ENCODE measurements around the gene MCM7. TPM values are rescaled to one million over a fixed set of nuclear protein-coding genes. Genes with fewer than 3 reads are reported as not detected.

MCM7 gene
- total and polyA plus RNA-seq, 10 of the 15 experiments (the other 5 are each of a cell fraction or from before 2014, with no cell fraction given) = 183 to 383 (median 244) TPM

DNA sequence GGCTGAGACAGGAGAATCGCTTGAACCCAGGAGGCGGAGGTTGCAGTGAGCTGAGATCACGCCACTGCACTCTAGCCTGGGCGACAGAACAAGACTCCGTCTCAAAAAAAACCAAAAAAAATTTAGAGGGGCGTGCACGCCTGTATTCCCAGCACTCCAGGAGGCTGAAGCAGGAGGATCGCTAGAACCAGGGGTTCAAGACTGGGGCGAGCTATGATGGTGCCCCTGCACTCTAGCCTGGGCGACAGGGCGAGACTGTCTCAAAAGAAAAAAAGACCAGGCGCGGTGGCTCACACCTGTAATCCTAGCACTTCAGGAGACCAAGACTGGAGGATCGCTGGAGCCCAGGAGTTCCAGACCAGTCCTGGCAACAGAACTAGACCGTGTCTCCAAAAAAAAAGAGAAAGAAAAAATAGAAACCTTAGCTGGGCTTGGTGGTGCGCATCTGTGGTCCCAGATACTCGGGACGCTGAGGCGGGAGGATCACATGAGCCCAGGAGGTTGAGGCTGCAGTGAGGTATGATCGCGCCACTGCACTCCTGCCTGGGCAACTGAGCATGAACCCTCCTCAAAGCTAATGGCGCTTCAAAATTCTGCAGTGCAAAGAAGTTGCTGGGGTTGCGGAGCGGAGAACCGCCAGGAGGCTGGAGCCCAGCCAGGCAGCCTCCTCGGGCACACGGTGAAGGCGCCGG is 25.2 kb upstream of the MCM7 start (continued):
- TF ChIP-seq E4F1 (IDR thresholded peaks at IDR 0.05; ENCODE audit: borderline replicate concordance, partially characterized antibody) (peak; percentile 3), GATAD2B (conservative IDR thresholded peaks at IDR 0.05; ENCODE audit: low read depth) (0 out of 2 replicates have a peak, but pooled peaks have one; percentile 2), CHD2 (IDR thresholded peaks at IDR 0.05; ENCODE audit: borderline replicate concordance, low read depth, low read length) (0 out of 2 replicates have a peak, but pooled peaks have one; percentile 60), ZNF687 (IDR thresholded peaks at IDR 0.05) (peak; percentile 59; the same call in 1 of the 2 replicates), MTA2 (IDR thresholded peaks at IDR 0.05; ENCODE audit: low read depth) (peak; percentile 26; the same call in 1 of the 2 replicates), NFXL1 (IDR thresholded peaks at IDR 0.05; ENCODE audit: borderline replicate concordance) (no peak), TAF1 (IDR thresholded peaks at IDR 0.05; ENCODE audit: borderline replicate concordance, low read depth, low read length) (peak; percentile 35; the same call in 1 of the 2 replicates), ZBTB11 (CRISPR knock-in tag; IDR thresholded peaks at IDR 0.05) (peak; percentile 36; the same call in 1 of the 2 replicates), HCFC1 (IDR thresholded peaks at IDR 0.05; ENCODE audit: low read length) (no peak; the same call in 1 of the 2 replicates), BACH1 (IDR thresholded peaks at IDR 0.05; ENCODE audit: borderline replicate concordance) (peak; percentile 45; the same call in 1 of the 2 replicates), ZZZ3 (IDR thresholded peaks at IDR 0.05; ENCODE audit: control insufficient read depth, insufficient read length, low read depth) (no peak), PAX5 (IDR thresholded peaks at IDR 0.05; ENCODE audit: borderline replicate concordance, low read depth, low read length) (0 out of 2 replicates have a peak, but pooled peaks have one; percentile 26), MEF2B (IDR thresholded peaks at IDR 0.05; ENCODE audit: partially characterized antibody, poor library complexity, severe bottlenecking) (peak; percentile 18), ZNF24 (IDR thresholded peaks at IDR 0.05) (no peak), SIN3A (IDR thresholded peaks at IDR 0.05; ENCODE audit: low read depth, low read length) (peak; percentile 63; the same call in 1 of the 2 replicates)
